Measurements from ENCODE around the gene SPATA4.

The SPATA4 gene

DNA sequence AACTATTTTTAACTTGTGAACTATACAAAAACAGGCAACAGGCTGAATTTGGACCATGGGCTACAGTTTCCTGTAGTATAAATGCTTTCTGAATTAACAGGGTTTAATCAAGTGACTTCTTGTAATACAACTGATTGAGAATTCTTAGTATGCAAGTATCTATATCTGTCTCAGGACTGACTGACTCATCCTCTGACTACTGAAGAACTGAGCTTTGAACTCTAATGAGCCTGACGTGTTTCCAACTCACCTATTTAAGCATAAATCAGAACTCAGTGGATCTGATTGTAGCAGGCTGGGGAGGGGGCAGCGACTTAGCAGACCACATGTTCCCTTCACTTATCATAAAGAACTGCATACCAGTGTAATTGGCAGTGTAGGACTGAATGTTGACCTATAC lies 7.8 kb downstream of the SPATA4 start:
- H3K36me3 ChIP-seq (ENCODE audit: control insufficient read depth, insufficient read depth, low read length), result no peaks in the 10 kb centered on the region
- no peaks in the 10 kb centered on the region for H3K4me1 ChIP-seq (ENCODE audit: control insufficient read depth, insufficient read depth, low read length)
- no peak overlapping the region for H3K4me3 ChIP-seq (ENCODE audit: low read length)
- no peaks in the 10 kb centered on the region for H3K27me3 ChIP-seq (ENCODE audit: control insufficient read depth, insufficient read depth, low read length)
- H3K9me3 ChIP-seq (ENCODE audit: control insufficient read depth, low read length), result no peaks in the 10 kb centered on the region
- H3K9ac ChIP-seq (ENCODE audit: low read length), result no peak overlapping the region

- Histone ChIP-seq H3K27me3 (ENCODE audit: control insufficient read depth, insufficient read depth, low read length) (no peaks in the 10 kb centered on the region), H3K9ac (ENCODE audit: low read length) (no peak overlapping the region)
Measured at GRCh38 chr4:176186671-176187395, 8.6 kb downstream of the SPATA4 start.

GRCh38 chr4:176186067-176186466 lies 9.3 kb downstream of the SPATA4 start:
- H3K36me3 ChIP-seq (ENCODE audit: control insufficient read depth, insufficient read depth, low read length), result no peaks in the 10 kb centered on the region
- no peaks in the 10 kb centered on the region for H3K27me3 ChIP-seq (ENCODE audit: control insufficient read depth, insufficient read depth, low read length)
- no peaks in the 10 kb centered on the region for H3K9me3 ChIP-seq (ENCODE audit: control insufficient read depth, low read length)
- no peaks in the 10 kb centered on the region for H3K4me1 ChIP-seq (ENCODE audit: control insufficient read depth, insufficient read depth, low read length)
- no peak overlapping the region for H3K9ac ChIP-seq (ENCODE audit: low read length)
- H3K4me3 ChIP-seq (ENCODE audit: low read length), result no peak overlapping the region

More at GRCh38 chr4:176186671-176187395, 8.6 kb downstream of the SPATA4 start:
- Histone ChIP-seq H3K9me3 (ENCODE audit: control insufficient read depth, low read length) (no peaks in the 10 kb centered on the region), H3K4me3 (ENCODE audit: low read length) (no peak overlapping the region), H3K4me1 (ENCODE audit: control insufficient read depth, insufficient read depth, low read length) (no peaks in the 10 kb centered on the region), H3K36me3 (ENCODE audit: control insufficient read depth, insufficient read depth, low read length) (no peaks in the 10 kb centered on the region)

- Histone ChIP-seq H3K27me3 (ENCODE audit: control insufficient read depth, insufficient read depth, low read length) (no peaks in the 10 kb centered on the region), H3K9ac (ENCODE audit: low read length) (no peak overlapping the region), H3K9me3 (ENCODE audit: control insufficient read depth, low read length) (no peaks in the 10 kb centered on the region), H3K4me1 (ENCODE audit: control insufficient read depth, insufficient read depth, low read length) (no peaks in the 10 kb centered on the region), H3K36me3 (ENCODE audit: control insufficient read depth, insufficient read depth, low read length) (no peaks in the 10 kb centered on the region), H3K4me3 (ENCODE audit: low read length) (no peak overlapping the region)
Measured at GRCh38 chr4:176185051-176185450, 10.3 kb downstream of the SPATA4 start.

GRCh38 chr4:176163041-176163440 lies 32.3 kb downstream of the SPATA4 start:
- H3K4me1 ChIP-seq (ENCODE audit: control insufficient read depth, insufficient read depth, low read length), result no peaks in the 10 kb centered on the region
- H3K9ac ChIP-seq (ENCODE audit: low read length), result no peak overlapping the region
- no peak overlapping the region for H3K4me3 ChIP-seq (ENCODE audit: low read length)
- no peaks in the 10 kb centered on the region for H3K36me3 ChIP-seq (ENCODE audit: control insufficient read depth, insufficient read depth, low read length)
- H3K27me3 ChIP-seq (ENCODE audit: control insufficient read depth, insufficient read depth, low read length), result no peaks in the 10 kb centered on the region
- H3K9me3 ChIP-seq (ENCODE audit: control insufficient read depth, low read length), result no peaks in the 10 kb centered on the region

DNA sequence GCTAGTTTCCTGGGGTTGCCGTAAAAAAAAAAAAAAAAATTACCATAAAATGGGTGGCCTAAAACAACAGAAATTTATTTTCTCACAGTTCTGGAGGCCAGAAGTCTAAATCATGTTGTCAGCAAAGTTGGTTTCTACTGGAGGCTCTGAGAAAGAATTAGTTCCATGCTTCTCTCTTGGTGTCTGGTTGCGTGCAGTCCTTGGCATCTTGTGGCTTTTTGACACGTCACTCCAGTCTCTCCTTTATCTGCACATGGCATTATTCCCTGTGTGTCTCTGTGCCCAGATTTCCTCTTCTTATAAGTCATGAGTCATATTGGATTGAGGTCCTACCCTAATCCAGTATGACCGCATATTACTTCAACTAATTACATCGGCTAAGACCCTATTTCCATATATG lies 38.7 kb downstream of the SPATA4 start:
- no peak overlapping the region for H3K4me3 ChIP-seq (ENCODE audit: low read length)
- H3K9me3 ChIP-seq (ENCODE audit: control insufficient read depth, low read length), result no peaks in the 10 kb centered on the region
- H3K36me3 ChIP-seq (ENCODE audit: control insufficient read depth, insufficient read depth, low read length), result no peaks in the 10 kb centered on the region

DNA sequence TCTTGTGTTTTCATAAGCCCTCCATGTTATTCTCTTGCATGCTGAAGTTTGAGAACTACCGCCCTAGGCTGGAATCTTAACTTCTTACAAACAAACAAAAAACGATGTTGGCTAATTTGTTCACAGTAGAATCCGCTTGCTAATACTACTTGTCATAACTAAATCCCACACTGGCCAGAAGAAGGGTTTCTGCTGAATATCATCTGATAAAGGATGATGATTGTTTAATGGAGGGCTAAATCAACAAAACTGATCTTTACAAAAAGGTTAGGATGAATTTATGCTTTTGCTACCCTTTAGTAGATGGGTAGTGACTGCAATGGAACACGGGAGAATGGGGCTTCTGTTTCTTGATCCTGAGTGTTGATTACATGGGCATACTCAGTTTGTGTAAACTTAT lies 42.3 kb downstream of the SPATA4 start:
- Histone ChIP-seq H3K9ac (ENCODE audit: low read length) (no peak overlapping the region), H3K36me3 (ENCODE audit: control insufficient read depth, insufficient read depth, low read length) (no peaks in the 10 kb centered on the region), H3K27me3 (ENCODE audit: control insufficient read depth, insufficient read depth, low read length) (no peaks in the 10 kb centered on the region), H3K9me3 (ENCODE audit: control insufficient read depth, low read length) (no peaks in the 10 kb centered on the region), H3K4me1 (ENCODE audit: control insufficient read depth, insufficient read depth, low read length) (no peaks in the 10 kb centered on the region), H3K4me3 (ENCODE audit: low read length) (no peak overlapping the region)

More for the DNA sequence above, 38.7 kb downstream of the SPATA4 start:
- no peaks in the 10 kb centered on the region for H3K27me3 ChIP-seq (ENCODE audit: control insufficient read depth, insufficient read depth, low read length)
- H3K9ac ChIP-seq (ENCODE audit: low read length), result no peak overlapping the region
- no peaks in the 10 kb centered on the region for H3K4me1 ChIP-seq (ENCODE audit: control insufficient read depth, insufficient read depth, low read length)

DNA sequence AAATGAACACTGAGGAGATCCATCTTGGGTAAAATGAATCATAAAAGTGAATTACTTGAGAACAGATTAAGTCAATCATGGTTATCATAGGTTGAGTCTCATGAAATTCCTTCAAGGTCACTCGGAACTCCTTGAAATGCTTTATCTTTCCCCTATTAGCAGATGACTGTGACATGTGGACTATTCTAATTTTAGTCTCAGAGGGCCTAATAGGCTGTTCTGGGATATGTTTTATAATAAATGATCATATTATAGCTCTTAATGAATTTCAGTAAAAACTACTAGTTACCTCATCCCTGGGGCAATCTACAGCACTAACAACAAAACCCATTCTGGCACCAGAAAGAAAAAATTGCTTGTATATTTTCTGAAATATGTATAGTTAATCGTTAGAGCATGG lies 44.7 kb downstream of the SPATA4 start:
- no peaks in the 10 kb centered on the region for H3K4me1 ChIP-seq (ENCODE audit: control insufficient read depth, insufficient read depth, low read length)
- no peak overlapping the region for H3K4me3 ChIP-seq (ENCODE audit: low read length)
- H3K9ac ChIP-seq (ENCODE audit: low read length), result no peak overlapping the region
- no peaks in the 10 kb centered on the region for H3K36me3 ChIP-seq (ENCODE audit: control insufficient read depth, insufficient read depth, low read length)
- H3K9me3 ChIP-seq (ENCODE audit: control insufficient read depth, low read length), result no peaks in the 10 kb centered on the region
- no peaks in the 10 kb centered on the region for H3K27me3 ChIP-seq (ENCODE audit: control insufficient read depth, insufficient read depth, low read length)

DNA sequence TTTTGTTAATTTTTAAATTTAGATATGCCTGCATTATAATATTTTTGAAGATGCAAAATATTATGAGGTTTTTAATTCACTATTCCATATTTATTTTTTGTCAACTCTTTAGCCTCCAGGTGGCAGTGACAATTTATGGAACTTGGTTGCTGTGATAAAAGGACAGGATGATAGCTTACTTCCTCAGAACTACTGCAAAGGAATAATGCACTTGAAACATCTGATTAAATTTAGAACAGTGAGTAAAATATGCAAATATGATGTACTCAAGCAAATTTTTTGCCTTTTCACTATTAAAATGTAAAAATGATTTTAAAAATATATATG lies 45.1 kb downstream of the SPATA4 start:
- no peaks in the 10 kb centered on the region for H3K4me1 ChIP-seq (ENCODE audit: control insufficient read depth, insufficient read depth, low read length)
- H3K36me3 ChIP-seq (ENCODE audit: control insufficient read depth, insufficient read depth, low read length), result no peaks in the 10 kb centered on the region
- no peaks in the 10 kb centered on the region for H3K9me3 ChIP-seq (ENCODE audit: control insufficient read depth, low read length)
- H3K9ac ChIP-seq (ENCODE audit: low read length), result no peak overlapping the region
- no peak overlapping the region for H3K4me3 ChIP-seq (ENCODE audit: low read length)
- H3K27me3 ChIP-seq (ENCODE audit: control insufficient read depth, insufficient read depth, low read length), result no peaks in the 10 kb centered on the region

DNA sequence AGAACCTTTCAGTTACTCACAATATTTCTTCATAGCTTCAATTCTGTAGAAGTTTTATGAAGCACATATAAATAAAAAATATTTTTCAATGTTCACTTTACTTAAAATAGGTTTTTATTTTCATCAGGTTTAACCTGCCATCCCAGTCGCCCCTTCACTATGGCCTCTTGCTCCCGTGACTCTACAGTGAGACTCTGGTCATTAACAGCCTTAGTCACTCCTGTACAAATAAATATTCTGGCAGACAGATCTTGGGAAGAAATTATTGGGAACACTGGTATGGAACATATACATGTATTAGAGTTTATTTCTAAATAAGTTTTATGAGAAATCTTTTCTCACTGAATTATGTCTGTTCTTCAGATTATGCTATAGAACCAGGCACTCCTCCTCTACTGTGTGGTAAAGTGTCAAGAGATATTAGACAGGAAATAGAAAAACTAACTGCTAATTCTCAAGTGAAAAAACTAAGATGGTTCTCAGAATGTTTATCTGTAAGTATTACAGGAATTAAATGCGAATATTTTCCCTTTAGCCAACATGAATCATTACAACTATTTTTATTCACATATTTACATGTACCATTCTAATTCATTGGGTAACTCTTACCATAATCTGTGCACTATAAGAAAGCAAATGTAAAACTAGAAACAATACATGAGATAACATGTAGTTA lies 45.6 kb downstream of the SPATA4 start:
- H3K4me1 ChIP-seq (ENCODE audit: control insufficient read depth, insufficient read depth, low read length), result no peaks in the 10 kb centered on the region
- H3K9ac ChIP-seq (ENCODE audit: low read length), result no peak overlapping the region
- no peak overlapping the region for H3K4me3 ChIP-seq (ENCODE audit: low read length)
- no peaks in the 10 kb centered on the region for H3K27me3 ChIP-seq (ENCODE audit: control insufficient read depth, insufficient read depth, low read length)
- H3K36me3 ChIP-seq (ENCODE audit: control insufficient read depth, insufficient read depth, low read length), result no peaks in the 10 kb centered on the region
- no peaks in the 10 kb centered on the region for H3K9me3 ChIP-seq (ENCODE audit: control insufficient read depth, low read length)

- no peaks in the 10 kb centered on the region for H3K27me3 ChIP-seq (ENCODE audit: control insufficient read depth, insufficient read depth, low read length)
- no peaks in the 10 kb centered on the region for H3K36me3 ChIP-seq (ENCODE audit: control insufficient read depth, insufficient read depth, low read length)
- H3K9me3 ChIP-seq (ENCODE audit: control insufficient read depth, low read length), result no peaks in the 10 kb centered on the region
- no peak overlapping the region for H3K4me3 ChIP-seq (ENCODE audit: low read length)
- no peak overlapping the region for H3K9ac ChIP-seq (ENCODE audit: low read length)
- no peaks in the 10 kb centered on the region for H3K4me1 ChIP-seq (ENCODE audit: control insufficient read depth, insufficient read depth, low read length)
Measured at GRCh38 chr4:176142253-176142652, 53.1 kb downstream of the SPATA4 start.

DNA sequence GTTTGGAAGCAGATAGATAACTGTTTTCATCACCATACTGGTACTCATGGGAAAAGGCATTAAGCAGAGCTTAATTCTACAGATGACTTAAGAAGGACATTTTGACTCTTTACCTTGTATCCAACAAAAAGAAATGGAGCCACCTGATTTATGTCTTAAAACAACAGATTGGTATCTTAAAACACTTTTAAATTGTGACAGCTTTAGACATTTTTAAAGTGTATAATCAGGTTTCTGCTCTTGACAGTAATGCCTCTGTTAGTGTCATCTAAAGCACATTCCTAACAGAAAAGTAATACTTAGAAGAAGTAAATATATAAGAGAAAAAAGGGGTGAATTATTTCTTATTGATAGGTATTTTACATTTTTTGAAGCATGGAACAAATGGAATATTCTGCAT lies 55.9 kb downstream of the SPATA4 start:
- Histone ChIP-seq H3K9ac (ENCODE audit: low read length) (no peak overlapping the region), H3K4me3 (ENCODE audit: low read length) (no peak overlapping the region), H3K27me3 (ENCODE audit: control insufficient read depth, insufficient read depth, low read length) (no peaks in the 10 kb centered on the region), H3K36me3 (ENCODE audit: control insufficient read depth, insufficient read depth, low read length) (no peaks in the 10 kb centered on the region), H3K9me3 (ENCODE audit: control insufficient read depth, low read length) (no peaks in the 10 kb centered on the region), H3K4me1 (ENCODE audit: control insufficient read depth, insufficient read depth, low read length) (no peaks in the 10 kb centered on the region)

All from mucosa of stomach (tissue), 1 donor.